Measurements from ENCODE around the gene CCIN.

DNA sequence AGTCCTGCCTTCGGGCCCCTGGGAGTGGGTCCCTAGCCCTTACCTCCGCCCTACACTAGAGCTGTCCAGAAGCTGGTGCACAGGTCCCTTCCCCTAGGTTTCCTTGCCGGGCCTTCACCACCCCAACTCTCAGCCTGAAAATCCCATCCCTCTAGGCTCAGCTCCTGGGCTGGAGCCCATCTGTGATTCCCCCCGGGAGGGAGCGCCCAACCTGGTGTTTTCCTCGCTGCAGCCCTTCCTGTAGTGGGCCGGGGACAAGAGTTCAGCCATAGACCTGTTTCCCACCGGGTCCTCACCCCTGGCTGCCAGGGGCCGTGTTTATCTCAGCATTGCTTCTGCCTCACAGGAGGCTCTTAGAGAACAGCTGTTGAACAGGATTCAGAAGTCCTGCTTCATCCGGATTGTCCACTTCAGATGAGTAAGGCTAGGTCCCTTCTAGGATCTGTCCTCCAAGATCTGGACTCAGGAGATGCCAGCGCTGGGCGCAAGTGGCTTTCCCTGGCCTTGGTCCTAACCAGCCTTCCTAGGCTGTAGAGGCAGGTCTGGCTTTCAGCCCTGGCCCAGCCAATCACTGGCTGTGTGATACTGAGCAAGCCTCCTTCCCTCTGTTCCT lies 31.7 kb upstream of the CCIN start:
- TF ChIP-seq, protein P1, sequence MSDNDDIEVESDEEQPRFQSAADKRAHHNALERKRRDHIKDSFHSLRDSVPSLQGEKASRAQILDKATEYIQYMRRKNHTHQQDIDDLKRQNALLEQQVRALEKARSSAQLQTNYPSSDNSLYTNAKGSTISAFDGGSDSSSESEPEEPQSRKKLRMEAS (IDR thresholded peaks at IDR 0.05): no peak
- TF ChIP-seq, protein P2, sequence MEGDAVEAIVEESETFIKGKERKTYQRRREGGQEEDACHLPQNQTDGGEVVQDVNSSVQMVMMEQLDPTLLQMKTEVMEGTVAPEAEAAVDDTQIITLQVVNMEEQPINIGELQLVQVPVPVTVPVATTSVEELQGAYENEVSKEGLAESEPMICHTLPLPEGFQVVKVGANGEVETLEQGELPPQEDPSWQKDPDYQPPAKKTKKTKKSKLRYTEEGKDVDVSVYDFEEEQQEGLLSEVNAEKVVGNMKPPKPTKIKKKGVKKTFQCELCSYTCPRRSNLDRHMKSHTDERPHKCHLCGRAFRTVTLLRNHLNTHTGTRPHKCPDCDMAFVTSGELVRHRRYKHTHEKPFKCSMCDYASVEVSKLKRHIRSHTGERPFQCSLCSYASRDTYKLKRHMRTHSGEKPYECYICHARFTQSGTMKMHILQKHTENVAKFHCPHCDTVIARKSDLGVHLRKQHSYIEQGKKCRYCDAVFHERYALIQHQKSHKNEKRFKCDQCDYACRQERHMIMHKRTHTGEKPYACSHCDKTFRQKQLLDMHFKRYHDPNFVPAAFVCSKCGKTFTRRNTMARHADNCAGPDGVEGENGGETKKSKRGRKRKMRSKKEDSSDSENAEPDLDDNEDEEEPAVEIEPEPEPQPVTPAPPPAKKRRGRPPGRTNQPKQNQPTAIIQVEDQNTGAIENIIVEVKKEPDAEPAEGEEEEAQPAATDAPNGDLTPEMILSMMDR (IDR thresholded peaks at IDR 0.05): no peak
- TF ChIP-seq RAD21 (conservative IDR thresholded peaks at IDR 0.05 in 1 of 2, IDR thresholded peaks at IDR 0.05 in 1 of 2): no peak
- TF ChIP-seq CHD4 (IDR thresholded peaks at IDR 0.05; ENCODE audit: borderline replicate concordance): no peak
